ENCODE results near the gene ETV7.

- TF ChIP-seq CTCF (conservative IDR thresholded peaks at IDR 0.05) = no peak
- no peak for TF ChIP-seq ZFX (IDR thresholded peaks at IDR 0.05)
Observed at GRCh38 chr6:36335465-36336207, 51.8 kb downstream of the ETV7 start.

Measured in C4-2B (cell line).